Hematopoietic multipotent progenitor cell treated with erythropoietin and hydrocortisone succinate and interleukin-3 and kit ligand, for 17 days (in vitro differentiated cells): ENCODE results near the gene NCKAP1.
A peak's percentile ranks its signal among the peaks of the same experiment; 100 is the strongest.

Experiments used
- DNase-seq: peaks from one replicate; pipeline ENCODE4 v3.0.0-alpha.2; 2015; ENCODE audit warnings: low spot score

Gene NCKAP1

GRCh38 chr2:182949052-182949451, 89.2 kb downstream of the NCKAP1 start:
- no peak for DNase-seq

DNA sequence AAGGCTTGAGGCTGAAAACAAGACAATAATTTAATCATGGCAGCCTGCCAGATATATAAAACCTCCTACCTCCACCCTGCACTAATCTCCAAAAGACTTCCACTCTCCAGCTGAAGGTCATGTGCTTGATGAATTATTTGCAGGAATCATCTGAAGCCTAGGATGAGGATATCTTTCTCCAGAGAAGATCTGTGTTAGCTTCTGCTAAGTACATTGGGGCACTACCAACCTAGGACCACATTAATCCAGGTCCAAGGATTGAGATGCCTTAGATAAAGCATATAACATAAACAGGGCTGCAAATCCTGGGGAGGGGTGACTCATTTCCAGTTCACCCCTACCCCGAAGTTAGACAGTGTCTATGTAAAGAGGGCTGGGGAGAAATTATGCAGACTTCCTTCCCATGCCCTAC, 91.3 kb downstream of the NCKAP1 start:
- DNase-seq = peak; percentile 14

GRCh38 chr2:182943339-182943738, 94.9 kb downstream of the NCKAP1 start:
- DNase-seq = no peak

GRCh38 chr2:182942756-182943155, 95.5 kb downstream of the NCKAP1 start:
- no peak for DNase-seq

DNA sequence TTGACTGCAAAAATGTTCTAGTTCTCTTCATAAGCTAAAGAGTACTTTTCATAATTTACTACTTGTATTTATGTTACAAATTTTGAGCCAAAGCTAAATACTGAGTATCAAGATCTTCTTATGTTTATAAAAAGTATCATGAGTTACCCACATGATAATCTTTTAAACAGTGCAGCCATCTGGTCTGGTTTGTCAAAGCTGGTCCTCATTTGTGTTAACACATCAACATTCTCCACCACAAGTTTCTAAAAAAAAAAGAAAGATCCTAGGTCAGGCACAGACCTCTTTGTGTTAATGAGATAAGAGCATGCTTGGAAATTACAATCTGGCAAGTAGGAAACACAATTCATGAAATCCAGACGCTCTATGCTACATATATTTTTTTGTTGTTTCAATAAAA, 96.3 kb downstream of the NCKAP1 start:
- DNase-seq = no peak

- DNase-seq = no peak
These were observed 97.0 kb downstream of the NCKAP1 start for GRCh38 chr2:182941121-182941722.

DNA sequence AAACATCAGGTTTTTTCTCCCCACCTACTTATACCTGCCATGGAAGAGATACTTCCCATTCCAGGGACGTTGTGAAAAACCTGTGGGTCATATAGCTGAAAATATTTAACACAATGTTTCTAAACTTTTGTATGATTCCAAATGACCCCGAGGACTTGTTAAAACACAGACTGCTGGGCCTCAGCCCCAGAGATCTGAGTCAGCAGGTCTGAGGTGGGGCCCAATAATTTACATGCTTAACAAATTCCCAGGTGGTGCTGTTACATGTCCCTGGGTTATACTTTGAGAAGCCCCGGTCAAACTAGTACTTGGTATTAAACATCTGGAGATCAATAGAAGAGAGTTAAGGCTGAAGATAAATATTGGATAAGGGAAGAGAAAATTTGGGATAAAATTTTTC, 100.4 kb downstream of the NCKAP1 start:
- no peak for DNase-seq

GRCh38 chr2:182933629-182934028, 104.6 kb downstream of the NCKAP1 start:
- DNase-seq = no peak

DNA sequence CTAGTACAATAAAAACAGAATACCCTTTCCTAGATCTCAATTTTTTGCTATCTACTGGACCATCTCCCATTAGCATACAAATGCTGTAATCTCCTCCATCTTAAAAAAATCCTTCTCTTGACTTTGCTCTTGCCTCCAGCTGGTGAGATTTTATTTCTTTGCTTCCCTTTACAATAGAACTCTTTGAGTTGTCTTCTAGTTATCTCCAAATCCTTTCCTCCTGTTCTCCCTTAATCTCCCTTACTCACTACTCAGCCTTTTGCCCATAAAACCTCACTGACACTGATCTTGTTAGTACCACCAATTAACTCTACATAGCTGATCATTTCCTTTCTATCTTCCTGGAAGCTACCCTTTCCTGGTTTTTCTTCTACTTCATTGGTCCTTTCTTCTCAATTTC, 108.3 kb downstream of the NCKAP1 start:
- DNase-seq = no peak

- no peak for DNase-seq
These were observed 114.0 kb downstream of the NCKAP1 start for GRCh38 chr2:182924306-182924705.

DNA sequence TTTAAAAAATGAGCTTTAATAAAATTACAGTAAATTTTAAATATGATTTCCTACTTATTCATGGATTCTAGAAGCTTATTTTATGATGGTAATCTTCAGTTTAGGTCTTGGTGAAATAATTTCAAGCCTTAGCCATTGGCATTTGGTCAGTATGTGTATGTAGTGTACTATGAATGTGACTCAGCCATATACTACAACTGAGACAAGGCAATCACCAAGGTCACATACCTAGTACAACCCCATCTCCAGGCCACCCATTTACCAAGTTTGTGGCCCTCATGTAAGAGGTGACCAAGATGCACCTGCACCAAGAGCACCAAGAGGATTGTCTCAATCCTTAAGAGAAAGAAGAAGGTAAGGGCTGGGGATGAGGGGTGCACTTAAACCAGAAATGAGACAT, 117.0 kb downstream of the NCKAP1 start:
- DNase-seq = no peak

GRCh38 chr2:182920631-182921056, 117.6 kb downstream of the NCKAP1 start:
- no peak for DNase-seq

DNA sequence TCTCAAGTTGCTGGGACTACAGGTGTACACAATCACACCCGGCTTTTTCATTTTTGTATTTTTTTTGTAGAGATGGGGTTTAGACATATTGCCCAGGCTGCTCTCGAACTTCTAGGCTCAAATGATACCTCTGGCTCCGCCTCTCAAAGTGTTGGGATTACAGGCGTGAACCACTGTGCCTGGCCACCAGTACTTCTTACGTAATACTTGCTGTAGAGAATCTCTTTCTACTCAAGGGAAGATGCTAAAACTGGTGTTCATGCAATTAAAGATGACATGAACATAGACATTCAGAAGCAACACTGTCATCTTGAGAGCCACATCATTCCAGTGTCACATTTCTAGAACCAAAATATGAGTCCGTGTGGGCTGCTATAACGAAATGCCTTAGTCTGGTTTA, 118.2 kb downstream of the NCKAP1 start:
- no peak for DNase-seq

DNA sequence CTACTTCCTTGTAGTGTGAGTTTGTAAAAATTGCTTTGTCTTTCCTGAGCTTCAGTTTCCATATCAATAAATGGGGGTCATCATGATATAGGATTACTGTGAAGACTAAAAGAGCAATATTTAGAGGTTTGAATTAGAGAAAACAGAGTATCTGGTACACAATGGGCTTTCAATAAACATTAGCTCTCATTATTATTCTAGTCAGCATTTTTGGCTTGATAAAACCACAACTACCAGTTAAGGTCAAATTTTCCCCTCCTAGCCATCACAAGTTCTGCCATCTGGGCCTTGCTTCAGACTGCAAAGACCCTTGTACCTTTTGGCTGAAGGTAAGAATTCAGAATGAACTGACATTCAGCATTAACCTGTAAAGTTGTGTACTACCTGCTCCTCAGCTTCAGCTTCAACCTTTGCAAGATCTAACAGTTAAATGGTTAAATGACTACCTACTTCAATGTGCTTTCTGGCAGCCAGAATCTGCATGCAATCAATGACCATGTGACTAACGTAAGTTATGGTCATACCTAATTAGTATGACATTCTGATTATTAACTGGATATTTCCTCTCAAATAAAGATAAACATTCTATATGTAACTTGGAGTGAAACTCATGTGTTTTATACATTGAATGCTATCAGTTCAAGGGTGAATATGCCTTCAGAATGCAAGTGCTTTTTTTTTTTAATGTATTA, 119.2 kb downstream of the NCKAP1 start:
- no peak for DNase-seq

GRCh38 chr2:182917924-182918323, 120.3 kb downstream of the NCKAP1 start:
- no peak for DNase-seq

- no peak for DNase-seq
These were observed 121.8 kb downstream of the NCKAP1 start for GRCh38 chr2:182916417-182916816.

DNA sequence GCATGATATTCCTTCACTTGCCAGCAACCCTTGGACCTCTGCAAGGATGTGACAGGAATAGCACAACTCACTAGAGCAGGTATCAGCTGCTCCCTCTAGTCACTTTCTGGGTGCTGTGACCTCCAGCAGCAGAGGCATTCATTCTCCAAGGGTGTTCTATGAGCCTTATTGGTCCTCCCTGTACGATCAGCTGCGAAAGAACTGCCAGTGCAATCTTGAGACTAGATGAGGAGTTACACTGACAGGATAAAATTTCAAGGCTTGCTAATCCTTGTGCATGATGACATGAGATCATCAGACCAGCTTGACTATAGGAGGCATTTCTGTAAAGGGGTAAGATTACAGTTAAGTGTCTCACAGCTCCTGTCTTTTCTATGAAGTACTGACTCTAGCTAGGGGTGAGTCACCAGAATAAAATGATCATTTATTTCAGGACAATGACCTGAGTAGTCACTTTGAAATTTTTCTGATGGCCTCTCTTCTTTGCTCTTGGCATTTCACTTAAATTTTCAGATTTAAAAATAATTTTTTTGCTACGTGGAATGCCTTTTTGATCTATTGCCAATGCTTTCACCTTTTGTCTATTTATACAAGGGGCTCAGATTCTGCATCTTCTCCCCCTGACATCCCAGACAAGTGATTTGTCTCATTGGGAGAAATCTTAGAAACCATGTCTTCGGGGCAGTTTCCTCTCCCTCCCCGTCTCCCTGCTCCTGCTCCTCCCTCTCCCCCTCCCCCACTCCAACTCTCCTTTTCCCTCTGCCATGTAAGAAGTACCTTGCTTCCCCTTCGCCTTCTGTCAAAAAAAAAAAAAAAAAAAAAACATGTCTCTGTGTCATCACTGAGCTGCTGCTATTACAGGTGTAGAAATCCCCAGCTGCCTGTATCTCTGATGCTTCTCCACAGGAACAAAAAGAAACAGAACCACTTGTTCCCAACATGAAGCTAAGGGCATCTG, 122.6 kb downstream of the NCKAP1 start:
- no peak for DNase-seq

DNA sequence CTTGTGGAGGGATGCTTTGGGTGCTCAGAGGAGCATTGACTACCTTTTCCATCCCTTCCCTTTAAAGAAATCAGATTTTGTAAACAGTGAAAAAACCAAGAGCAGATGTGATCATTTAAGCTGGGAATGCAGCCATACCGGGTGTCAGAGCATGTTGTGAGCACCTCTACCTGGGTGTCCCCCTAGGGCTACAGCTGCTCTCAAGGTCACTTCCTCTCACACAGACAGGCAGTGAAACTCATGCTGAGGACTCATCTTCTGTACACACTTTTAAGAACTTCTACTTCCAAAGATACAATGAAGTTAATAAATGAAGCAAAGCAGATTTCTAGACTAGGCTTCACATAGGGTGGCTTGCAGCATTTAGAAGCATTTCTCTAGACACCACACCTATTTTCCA, 123.4 kb downstream of the NCKAP1 start:
- no peak for DNase-seq

- no peak for DNase-seq
These were observed 125.2 kb downstream of the NCKAP1 start for GRCh38 chr2:182913064-182913463.

GRCh38 chr2:182912518-182912915, 125.7 kb downstream of the NCKAP1 start:
- no peak for DNase-seq

DNA sequence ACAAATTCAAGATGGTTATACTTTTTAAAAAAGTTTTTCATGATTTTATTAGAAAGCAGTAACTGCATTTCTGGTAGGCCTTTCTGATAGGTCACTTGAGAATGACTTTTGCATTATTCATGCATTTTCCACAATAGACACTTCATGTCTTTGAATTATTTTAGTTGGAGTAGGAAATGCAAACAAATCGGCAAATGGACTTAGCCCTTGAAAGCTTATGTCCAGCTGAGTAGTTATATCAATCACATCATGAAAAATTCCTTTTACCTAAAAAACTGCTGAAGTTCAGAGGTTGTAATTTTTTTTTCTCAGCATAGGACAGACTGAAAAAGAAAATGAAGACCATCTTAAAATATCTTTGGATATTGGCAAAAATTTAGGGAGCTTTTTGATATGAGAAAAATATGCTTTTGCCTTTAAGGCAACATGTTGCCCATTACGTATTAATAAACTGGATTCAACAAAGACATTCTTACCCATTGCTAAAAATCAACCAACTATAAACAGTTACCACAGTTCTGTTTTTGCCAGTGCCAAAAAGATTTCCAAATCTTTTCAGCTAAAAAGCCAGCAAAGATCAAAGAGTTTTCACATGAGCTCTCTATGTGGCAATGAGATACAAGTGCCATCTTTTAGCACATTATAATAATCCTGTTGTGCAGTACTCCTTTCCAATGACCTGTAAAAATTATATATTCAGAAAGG, 126.3 kb downstream of the NCKAP1 start:
- no peak for DNase-seq

DNA sequence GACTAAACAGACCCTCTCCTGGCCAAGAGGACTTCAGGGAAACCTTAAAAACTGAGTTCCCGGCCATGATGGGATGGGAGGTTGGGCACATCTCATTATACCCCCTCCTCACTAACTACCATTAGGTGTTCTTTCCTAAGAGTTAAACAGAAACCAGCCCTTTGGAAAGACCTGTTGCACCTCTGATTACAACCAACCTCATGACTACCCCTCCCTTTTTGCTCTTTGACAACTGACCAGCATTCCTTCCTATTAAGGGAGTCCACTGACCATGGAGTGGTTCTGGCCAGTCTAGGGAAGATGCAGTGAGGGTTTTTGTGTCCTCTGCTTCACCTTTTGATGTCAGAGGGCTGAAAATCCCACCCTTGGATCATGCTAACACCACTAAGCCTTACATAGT, 127.3 kb downstream of the NCKAP1 start:
- no peak for DNase-seq
